ENCODE measurements around the gene CPAMD8. TPM values are rescaled to one million over a fixed set of nuclear protein-coding genes. Genes with fewer than 3 reads are reported as not detected.

CPAMD8 gene
- total and polyA plus RNA-seq, 9 donors: 2.4 to 13.0 (median 7.9) TPM

DNA sequence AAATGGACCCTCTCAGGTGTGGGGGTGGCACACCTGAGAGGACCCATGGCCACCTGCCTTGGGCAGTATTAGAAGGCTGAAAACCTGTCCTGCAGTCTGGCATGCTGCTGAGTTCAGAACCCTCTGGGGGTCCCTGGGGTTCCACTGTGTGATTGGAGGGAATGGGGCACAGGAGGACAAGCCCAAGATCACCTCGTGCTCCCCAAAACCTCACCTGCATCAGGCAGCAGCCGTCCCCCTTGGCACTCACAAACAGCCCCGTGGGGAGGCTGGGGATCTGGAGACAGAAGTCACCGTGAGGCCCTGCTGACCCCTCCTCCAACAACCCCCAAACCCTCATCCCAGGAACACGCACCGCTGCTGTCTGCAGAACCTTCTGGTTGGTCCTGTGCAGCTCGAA is 123.3 kb downstream of the CPAMD8 start:
- Histone ChIP-seq H3K4me1 (ENCODE audit: insufficient read depth) (no peaks in the 10 kb centered on the region), H3K36me3 (no peaks in the 10 kb centered on the region), H3K27me3 (no peaks in the 10 kb centered on the region), H3K4me3 (no peak overlapping the region), H3K27ac (no peak overlapping the region), H3K9me3 (no peaks in the 10 kb centered on the region)
- intact Hi-C loops (cut with DNase I): no loop called here
- 85 to 94% (median 89%) methylated on average over 7 of the region's 7 CpGs for WGBS, 3 donors
- no peak for DNase-seq
- TF ChIP-seq EP300 (IDR thresholded peaks at IDR 0.05): no peak

DNA sequence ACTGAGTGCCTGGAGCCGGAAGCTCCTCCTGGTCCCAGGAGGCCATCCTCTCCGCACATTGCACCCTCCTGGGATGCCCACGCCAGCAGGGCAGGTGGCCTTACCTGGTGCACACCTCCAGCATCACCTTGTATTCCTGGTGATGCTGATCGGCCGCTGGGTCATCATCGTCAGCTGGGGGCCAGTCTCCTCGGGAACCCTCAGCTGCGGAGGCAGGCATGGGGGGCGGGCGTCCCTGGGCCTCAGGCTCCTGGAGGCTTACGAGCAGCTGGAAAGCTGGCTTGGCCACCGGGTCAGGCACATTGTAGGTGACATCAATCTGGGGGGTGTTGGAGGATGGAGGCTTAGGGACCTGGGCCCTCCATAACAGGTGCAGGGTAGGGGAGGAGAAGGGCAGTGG is 124.1 kb downstream of the CPAMD8 start:
- no peak overlapping the region for H3K27ac ChIP-seq
- no peak for TF ChIP-seq POLR2A (IDR thresholded peaks at IDR 0.05)
- H3K27me3 ChIP-seq: no peaks in the 10 kb centered on the region
- H3K36me3 ChIP-seq: no peaks in the 10 kb centered on the region
- H3K4me1 ChIP-seq (ENCODE audit: insufficient read depth): no peaks in the 10 kb centered on the region
- no peaks in the 10 kb centered on the region for H3K9me3 ChIP-seq
- 92 to 93% (median 92%) methylated on average over 12 of the region's 12 CpGs for WGBS, 3 donors
- H3K4me3 ChIP-seq: no peak overlapping the region
- no peak for DNase-seq
- intact Hi-C loops (cut with DNase I): no loop called here

DNA sequence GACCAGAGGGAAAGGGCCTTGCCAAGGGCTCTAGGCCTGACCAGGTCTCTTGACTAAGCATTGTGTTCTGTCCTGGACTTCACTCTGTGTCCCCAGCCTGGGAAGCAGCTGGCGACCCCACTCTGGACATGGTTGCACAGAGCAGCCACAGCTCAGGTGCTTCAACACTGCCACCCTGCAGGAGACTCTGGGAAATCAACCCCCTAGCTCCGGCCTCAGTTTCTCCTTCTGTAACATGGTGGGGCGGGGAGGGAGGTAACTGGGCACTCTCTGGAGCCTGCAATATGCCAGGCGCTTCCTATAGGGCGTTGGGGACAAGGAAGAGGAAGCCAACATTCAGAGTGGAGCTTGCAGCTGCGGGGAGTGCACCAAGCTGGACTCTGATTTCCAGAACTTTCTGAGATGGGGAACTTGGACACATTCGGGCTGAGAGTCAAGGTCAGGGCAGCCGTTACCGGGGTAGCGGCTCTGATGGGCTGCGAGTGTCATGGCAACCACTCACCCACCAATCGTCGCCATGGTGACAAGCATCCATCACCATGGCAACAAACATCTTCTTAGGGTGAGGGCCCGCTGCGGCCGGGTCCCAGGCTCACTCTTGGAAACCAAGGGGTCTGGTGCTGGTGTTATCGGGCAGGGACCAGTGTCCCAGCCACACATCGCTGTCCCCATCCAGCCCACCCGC is 125.0 kb downstream of the CPAMD8 start:
- Histone ChIP-seq H3K4me1 (ENCODE audit: insufficient read depth) (no peaks in the 10 kb centered on the region), H3K27me3 (no peaks in the 10 kb centered on the region), H3K27ac (no peak overlapping the region), H3K9me3 (no peaks in the 10 kb centered on the region), H3K36me3 (no peaks in the 10 kb centered on the region), H3K4me3 (no peak overlapping the region)
- intact Hi-C loops (cut with DNase I): no loop called here
- DNase-seq: peak in 1 of 5 donors; percentile 16
- 81 to 86% (median 84%) methylated on average over 18 to 19 of the region's 19 CpGs for WGBS, 3 donors
- TF ChIP-seq, protein P1, sequence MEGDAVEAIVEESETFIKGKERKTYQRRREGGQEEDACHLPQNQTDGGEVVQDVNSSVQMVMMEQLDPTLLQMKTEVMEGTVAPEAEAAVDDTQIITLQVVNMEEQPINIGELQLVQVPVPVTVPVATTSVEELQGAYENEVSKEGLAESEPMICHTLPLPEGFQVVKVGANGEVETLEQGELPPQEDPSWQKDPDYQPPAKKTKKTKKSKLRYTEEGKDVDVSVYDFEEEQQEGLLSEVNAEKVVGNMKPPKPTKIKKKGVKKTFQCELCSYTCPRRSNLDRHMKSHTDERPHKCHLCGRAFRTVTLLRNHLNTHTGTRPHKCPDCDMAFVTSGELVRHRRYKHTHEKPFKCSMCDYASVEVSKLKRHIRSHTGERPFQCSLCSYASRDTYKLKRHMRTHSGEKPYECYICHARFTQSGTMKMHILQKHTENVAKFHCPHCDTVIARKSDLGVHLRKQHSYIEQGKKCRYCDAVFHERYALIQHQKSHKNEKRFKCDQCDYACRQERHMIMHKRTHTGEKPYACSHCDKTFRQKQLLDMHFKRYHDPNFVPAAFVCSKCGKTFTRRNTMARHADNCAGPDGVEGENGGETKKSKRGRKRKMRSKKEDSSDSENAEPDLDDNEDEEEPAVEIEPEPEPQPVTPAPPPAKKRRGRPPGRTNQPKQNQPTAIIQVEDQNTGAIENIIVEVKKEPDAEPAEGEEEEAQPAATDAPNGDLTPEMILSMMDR (IDR thresholded peaks at IDR 0.05): no peak
- TF ChIP-seq EP300 (IDR thresholded peaks at IDR 0.05) (no peak), POLR2A (IDR thresholded peaks at IDR 0.05) (no peak)

DNA sequence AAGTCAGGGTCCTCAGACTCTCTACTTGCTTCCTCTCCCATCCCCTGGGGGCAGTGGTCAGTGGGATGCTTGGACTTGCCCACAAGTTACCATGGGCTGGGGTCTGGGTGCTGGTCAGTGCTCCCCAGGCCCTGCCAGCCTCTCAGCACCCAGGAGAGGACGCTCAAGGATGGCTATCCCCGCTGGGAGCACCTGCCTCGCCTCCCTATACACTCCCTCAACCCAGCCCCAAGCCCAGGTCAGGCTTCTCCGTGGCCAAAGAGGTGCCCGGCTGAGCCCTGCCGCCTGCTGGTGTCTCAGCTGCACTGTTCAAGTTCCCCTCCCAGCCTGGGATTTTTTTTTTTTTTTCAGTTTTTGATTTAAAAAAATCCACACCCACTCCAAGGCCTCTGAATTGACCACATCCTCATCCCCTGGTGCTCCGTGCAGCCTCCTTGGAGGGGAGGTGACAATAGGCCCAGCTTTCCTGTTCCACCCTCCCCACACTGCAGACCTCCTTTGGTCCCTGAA is 127.0 kb downstream of the CPAMD8 start:
- Histone ChIP-seq H3K36me3 (no peaks in the 10 kb centered on the region), H3K27ac (no peak overlapping the region), H3K4me1 (ENCODE audit: insufficient read depth) (no peaks in the 10 kb centered on the region), H3K4me3 (no peak overlapping the region), H3K27me3 (no peaks in the 10 kb centered on the region), H3K9me3 (no peaks in the 10 kb centered on the region)
- WGBS, 3 donors: 51 to 65% (median 60%) methylated on average over 7 of the region's 7 CpGs
- intact Hi-C loops (cut with DNase I): no loop called here
- no peak for DNase-seq
- TF ChIP-seq, protein P1 (IDR thresholded peaks at IDR 0.05): peak in 1 of 3 donors; percentile 11
- no peak for TF ChIP-seq POLR2A (IDR thresholded peaks at IDR 0.05)

DNA sequence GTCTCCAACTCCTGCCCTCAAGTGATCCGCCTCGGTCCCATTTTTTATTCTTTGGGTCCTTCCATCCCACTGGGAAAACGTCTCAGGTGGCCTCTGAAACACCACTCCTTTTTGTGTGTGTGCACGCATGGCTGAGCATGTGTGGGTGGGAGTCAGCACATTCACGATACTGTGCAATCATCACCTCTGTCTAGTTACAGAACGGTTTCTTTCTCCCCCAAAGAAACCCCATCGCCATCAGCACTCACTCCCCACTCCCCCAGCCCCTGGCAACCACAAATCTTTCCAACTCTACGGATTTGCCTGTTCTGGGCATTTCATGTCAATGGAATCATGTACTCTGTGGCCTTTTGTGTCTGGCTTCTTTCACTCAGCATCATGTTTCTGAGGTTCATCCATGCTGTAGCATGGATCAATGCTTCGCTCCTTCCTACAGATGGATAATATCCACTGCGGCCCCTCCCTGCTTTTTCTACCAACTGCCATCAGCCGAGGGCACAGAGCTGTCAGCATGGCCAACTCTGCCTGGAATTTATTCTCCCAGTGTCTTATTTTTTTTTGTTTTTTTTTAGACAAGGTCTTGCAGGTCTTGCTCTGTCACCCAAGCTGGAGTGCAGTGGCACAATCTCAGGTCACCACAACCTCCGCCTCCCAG is 128.1 kb downstream of the CPAMD8 start:
- no peaks in the 10 kb centered on the region for H3K36me3 ChIP-seq
- H3K4me1 ChIP-seq (ENCODE audit: insufficient read depth): no peaks in the 10 kb centered on the region
- no peak for TF ChIP-seq EP300 (IDR thresholded peaks at IDR 0.05)
- no peak for TF ChIP-seq POLR2A (IDR thresholded peaks at IDR 0.05)
- TF ChIP-seq, protein P1 (IDR thresholded peaks at IDR 0.05): no peak
- intact Hi-C loops (cut with DNase I): no loop called here
- peak overlapping the region in 1 of 2 donors; percentile 94 for H3K27ac ChIP-seq
- H3K4me3 ChIP-seq: no peak overlapping the region
- WGBS, 3 donors: 89 to 92% (median 91%) methylated on average over 12 of the region's 12 CpGs
- no peak for DNase-seq
- no peaks in the 10 kb centered on the region for H3K27me3 ChIP-seq
- H3K9me3 ChIP-seq: no peaks in the 10 kb centered on the region

All from ovary (tissue), 9 donors.